Stimulated activated CD4-positive, alpha-beta T cell treated with anti-CD3 and anti-CD28 coated beads, Interleukin-1b, Interleukin-23, amount 100 ng/mL, for 24 hours (primary cell): Measurements from ENCODE around the gene CLCNKA.
A peak's percentile ranks its signal among the peaks of the same experiment; 100 is the strongest.
"Not testable (repeated sequence)": the region's sequence is repeated elsewhere in the genome, so short reads cannot be mapped to it uniquely, and the experiment has no call there.

Source experiments
- DNase-seq, 4 experiments: peaks; one replicate each; pipeline ENCODE4 v3.0.0-alpha.2; 2020; ENCODE audit warnings: low read depth in 4 of 4, low spot score in 1 of 4

CLCNKA gene

DNA sequence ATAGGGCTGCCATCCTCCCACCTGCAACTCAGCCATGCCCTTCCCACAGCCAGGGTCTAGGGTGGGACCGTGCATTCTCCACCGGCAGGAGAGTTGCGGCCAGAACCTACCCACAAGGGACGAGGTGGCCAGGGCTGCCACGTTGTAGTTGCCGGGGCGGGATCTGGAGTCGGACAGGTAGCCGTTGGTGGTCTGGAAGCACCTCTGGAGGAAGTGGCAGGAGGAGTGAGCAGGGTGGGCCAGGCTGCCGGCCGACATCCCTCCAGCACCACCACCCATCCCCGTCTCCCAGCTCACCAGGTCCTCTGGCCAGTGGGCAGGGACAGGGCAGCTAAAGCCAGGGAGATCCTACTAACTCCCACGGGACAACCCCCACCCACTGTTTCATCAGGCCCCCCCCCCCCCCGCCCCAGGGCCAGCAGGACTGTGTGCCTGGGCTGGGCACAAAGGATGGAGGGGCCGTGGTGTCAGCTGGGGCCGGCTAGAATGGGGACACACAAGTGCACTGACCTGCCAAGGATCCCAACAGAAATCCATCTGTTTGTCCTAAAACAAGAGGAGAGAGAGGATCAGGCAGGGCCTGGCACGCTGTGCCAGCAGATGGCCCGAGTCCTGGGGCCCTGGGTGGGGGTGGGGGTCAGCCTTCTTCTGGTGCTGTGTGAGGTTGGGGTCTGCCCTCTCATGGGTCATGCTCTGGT, 40.3 kb downstream of the CLCNKA start:
- DNase-seq: not testable (repeated sequence)

DNA sequence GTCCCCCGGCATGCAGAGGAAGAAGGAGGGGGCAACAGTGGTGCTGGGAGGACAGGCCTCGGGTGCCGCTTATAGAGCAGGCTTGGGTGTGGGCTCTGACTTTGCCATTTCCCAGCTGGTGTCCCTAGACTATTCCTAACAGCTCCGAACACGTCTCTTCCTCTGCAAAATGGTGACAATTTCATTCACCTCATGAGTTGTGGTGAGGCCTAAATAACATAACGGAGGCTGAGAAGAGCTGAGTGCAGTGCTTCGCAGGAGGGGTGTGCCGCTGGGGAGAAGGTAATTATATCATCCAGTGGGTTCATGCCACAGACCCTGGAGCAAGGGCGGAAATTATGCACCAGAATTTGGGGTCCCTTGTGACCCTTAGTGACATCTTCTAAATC, 40.8 kb downstream of the CLCNKA start:
- not testable (repeated sequence) for DNase-seq

DNA sequence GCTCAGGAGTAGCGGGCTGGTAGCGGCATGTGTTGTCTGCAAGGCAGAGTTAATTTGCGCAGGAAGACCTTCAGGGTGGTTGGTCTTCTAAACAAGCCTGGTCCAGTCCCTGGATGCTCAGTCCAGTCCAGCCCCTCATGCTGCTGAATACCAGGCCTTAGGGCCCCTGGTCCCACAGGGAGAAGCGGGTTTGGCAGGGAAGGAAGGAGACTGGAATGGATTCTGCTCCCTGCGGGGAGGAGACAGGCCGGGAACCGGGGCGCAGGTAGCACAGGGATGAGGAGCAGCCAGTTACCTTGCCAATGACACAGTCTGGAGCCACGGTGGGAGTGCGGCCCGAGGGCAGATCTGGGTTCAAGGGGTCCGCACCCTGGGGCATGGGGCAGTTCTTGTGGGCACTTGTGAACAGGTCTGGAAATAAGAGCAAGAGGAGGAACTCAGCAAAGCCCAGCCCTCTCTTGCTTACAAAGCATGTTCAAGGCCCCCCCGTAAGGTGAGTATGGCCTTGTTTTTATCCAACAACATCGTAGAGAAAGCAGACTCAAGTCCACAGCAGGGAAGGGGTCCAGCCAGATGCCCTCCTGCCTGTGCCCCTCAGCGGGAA, 41.5 kb downstream of the CLCNKA start:
- no peak for DNase-seq

DNA sequence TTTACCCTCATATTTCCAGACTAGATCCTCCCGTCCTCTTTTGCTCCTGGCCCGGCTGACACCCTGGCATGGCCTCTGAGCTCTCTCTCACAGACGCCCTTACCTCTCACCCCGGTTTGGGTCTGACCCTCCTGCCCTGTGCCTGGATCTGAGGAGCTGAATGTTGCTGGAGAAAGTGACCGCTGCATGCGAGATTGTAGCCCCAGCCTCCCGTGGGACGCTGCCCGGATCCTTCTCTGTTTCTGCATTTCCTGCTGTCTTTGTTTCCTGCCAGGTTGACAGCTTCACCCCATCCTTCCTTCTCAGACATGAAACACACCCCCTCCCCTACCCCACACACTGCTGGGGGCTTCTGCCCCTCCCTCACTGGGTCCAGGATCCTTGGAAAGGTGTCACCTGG, 42.1 kb downstream of the CLCNKA start:
- DNase-seq: no peak

DNA sequence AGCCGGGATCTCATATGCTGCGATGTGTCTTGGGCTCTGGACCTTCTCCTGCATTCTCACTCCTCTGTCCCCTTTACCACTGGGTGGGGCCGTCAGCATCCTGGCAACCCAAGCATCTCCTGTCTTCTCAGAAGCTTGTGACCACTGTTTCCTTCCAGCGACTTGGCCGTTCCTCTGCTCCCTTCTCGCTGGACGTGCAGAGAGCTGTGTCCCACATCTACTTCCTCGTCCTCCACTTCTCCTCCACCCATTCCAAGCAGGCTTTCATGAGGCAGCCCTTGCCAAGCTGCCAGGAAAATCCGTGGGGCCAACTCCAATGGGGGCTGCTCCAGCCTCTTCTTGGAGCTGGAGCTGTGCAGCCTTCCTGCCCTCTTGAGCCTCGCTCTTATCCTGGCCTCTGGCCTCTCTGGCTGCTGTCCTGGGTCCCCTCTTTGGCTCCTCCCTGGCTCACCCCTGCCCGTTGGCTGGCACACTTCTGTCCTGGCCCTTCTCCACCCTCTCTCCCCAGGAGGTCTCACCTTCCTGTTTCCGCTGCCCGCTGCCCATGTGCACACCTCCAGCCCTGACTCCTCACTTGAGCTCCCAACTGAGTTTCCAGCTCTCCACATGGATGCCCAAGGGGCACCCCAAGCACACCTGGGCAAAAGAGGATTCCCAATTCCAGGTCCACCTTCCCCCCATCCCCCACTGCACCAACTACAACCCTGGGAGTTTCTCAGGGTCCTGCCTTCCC, 42.9 kb downstream of the CLCNKA start:
- DNase-seq: no peak

DNA sequence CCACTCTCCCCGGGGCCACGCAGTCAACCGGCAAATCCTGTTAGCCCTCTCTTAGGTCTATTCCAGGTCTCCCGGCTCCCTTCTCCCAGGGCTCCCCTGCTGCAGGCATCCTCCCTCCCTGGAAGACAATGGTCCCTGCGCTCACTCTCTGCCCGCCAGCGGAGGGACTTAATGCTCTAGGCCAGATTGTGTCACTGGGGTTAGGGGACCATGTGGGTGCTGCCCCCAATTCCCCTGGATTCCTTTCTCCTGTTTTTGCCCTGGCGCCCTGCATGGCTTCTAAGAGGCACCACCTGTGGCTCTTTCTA, 43.4 kb downstream of the CLCNKA start:
- no peak for DNase-seq

DNA sequence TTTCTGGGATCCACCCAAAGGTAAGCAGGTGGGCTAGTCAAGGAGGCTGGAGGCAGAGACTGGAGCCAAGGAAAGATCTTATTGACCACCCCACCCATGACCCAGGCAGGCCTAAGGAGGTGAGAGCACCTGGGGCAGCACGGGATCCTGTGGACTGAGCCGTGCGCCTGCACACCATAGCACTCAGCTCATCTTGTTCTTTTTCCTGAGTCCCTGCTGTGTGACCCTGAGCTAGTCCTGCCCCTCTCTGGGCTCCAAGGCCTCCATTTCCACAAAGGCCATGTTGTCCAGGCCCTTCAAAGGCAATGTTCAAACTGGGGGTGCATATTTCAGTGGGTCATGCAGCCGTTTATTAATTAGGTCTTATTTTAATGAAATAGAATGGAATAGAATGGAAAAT, 44.4 kb downstream of the CLCNKA start:
- no peak for DNase-seq

DNA sequence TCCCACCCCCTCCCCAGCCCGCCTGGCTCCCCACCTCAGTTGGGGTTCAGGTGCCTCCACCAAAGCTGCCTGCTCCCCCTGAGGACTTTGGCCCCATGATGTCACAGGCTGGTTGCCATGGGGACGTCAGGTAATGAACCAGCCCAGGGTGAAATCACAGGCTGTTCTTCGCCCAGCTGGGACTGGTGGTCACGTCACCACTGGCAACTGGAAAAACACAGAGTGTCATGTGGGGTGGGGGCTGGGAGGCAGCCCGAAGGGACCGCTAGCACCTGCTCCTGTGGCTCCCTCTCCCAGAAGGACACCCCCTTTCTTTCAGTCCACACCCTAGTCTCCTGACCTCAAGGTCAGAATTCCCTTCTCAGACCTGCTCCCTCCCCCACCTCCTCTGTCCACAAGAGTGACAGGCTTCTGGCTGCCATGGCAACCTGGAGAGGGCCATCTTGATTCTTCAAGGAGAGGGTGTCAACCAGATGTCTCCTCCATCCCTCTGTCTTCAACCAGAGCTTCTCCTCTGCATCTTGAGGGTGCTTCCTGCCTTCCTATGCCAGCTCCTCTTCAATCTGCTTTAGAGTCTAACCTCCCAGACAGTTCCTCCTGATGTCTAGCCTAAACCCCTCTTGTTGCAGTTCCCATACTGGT, 45.4 kb downstream of the CLCNKA start:
- DNase-seq: no peak

DNA sequence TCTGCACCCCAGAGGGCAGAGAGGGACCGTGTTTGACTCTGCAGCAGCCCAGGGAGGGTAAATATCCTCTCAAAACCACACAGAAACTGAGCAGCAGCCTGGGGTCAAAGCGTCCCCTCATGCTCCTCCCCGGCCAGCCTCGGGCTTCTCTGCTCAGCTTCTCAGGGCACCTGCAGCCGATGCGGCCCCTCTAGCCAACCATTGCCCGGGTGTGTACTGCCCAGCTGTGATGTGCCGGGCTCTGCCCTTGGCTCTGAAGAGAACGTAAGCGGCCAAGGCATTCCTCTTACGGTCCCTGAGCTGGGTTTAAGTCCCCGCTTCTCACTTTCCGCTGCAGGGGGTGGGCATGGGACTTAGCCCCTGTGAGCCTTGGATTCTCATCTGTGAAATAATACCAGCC, 46.1 kb downstream of the CLCNKA start:
- DNase-seq: no peak

DNA sequence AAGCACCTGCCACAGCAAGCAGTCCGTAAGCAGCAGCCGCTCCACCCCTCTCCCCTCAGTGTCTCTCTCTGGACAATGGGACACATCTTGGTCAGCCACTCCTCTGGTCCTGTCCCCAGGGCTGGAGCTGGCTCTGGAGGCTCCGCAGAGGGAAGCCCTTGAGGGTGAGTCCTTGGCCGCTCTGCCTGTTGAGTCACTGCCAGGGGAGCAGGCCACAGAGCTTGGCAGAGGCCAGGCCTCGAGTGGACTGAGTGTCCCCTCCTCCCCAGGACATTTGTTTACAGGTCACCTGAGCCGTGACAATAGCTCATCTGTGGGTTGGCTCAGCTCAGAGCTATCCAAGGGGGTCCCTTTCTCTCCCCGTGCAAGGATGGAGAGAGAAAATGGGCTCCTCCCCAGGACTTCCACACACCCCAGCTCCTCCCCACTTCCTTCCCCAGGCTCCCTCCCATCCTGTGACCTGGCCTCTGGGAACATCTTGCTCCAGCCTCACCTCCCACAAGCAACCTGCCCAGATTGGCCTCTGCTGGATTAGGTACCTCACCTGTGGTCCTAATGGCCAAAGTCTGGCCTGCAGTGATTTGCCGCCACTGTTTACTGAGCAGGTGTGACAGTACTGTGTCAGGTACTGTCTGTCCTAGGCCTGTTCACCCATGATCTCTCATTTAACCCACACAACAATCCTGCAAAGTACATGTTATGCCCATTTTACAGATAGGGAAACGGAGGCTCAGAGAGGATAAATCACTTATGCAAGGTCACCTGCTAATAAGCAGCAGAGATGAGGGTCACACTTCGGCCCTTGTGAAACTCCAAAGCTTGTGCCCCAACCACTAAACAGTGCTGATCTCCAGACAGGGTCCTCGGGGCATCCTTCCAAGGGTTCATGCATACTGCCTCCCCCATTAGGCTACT, 46.8 kb downstream of the CLCNKA start:
- no peak for DNase-seq

DNA sequence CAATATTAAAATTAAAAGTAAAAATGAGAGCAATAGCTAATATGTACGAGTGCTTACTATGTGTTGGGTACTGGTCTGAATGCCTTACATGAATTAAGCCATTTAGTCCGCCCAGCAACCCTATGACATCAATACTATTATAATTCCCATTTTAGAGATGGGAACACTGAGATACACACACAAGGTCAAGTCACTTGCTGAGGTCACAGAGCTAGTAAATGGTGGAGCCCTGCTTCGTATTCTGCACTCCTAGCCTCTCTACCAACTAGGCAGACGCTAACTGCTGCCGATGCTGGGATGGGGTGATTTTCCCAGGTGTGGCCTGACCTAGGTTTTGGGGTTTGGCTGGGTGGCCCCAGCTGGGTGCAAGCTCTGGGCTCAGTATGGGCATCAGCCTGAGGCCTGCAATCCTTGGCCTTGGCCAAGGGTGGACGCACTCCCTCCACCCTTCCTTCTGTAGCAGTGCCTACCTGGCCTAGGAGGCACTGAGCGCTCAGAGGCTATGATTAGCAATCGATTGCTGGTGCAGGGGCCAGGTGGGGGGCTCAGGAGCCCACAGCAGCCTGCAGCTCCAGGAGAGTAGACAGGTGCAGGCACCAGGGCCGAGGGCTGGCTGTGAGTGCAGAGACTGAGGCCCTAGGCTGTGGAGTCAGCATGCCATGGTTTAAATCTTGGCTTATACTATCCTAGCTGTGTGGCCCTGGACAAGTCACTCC, 49.0 kb downstream of the CLCNKA start:
- no peak for DNase-seq

DNA sequence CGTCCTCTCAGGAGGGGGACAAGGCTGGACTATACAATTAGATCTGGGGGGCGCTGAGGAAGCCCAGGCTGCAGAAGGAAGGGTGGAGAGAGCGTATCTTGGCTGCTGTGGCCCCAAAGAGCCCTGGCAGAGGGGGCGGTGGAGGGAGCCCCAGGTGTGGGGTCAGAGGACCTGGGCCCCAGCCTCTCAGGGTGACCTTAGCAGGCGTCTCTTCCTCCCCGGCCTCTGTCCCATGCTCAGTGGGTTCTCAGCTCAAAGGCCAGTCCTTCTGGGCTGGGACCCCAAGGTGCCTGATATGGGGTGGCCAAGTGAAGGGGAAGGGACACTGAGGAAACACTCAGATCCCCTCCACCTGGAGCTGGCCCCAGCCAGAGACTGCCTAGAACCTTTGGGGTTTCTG, 49.8 kb downstream of the CLCNKA start:
- no peak for DNase-seq

DNA sequence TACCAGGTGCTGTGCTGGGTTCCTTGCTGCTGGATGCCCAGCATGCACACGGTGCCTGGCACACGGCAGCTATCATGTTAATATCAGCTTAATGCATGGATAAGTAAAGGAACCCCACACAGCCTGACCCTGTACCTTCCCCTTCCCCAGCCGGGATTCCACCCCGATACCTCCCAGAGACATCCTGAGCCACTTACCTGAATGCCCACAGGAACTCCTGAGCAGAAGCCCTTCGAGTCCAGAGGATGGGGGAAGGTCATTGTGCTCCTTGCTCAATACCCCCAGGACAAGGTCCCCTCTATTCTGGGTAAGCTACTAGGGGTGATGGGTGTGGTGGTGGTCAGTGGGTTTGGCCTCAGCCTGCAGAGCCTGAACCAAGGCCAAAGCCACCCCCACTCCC, 50.3 kb downstream of the CLCNKA start:
- DNase-seq: no peak

DNA sequence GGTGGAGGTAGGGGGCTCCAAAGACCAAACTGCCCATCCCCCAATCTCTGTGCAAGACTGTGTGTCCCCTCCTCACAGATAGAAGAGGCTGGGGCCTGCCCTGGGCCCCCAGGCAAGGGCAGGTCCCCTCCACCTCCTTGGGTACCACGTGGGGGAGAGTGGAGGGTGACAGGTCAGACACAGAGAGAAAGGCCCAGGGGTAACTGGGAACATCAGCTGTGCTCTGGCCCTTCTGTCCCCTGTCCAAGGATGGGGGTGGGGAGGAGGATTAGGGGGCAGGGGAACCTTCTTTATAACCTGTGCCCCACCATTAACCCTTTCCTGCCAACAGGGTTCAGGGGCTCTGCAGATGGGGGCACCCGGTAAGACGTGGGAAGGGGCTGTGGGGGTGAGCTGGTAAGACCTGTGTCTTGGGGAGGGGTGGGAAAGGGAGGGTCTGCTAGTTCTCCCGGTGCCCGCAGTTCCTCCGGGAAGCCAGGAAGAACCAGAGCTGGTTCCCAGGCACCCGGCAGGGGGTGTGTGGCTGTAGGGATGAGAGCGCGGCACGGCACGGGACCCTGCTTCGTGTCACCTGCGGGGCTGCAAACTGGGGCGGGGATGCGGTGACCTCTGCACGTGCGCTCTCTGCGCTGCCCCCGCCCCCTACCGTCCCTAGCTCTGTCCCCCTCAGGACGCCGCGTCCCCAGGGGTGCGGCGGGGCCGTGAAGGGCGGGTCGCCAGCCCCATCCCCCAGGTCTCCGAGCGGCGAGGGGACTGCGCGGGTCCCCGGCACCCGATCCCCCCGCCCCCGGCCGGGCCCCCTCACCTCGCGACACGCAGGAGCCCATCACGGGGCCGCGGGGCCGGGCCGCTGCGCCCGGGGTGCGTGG, 51.0 kb downstream of the CLCNKA start:
- no peak for DNase-seq

DNA sequence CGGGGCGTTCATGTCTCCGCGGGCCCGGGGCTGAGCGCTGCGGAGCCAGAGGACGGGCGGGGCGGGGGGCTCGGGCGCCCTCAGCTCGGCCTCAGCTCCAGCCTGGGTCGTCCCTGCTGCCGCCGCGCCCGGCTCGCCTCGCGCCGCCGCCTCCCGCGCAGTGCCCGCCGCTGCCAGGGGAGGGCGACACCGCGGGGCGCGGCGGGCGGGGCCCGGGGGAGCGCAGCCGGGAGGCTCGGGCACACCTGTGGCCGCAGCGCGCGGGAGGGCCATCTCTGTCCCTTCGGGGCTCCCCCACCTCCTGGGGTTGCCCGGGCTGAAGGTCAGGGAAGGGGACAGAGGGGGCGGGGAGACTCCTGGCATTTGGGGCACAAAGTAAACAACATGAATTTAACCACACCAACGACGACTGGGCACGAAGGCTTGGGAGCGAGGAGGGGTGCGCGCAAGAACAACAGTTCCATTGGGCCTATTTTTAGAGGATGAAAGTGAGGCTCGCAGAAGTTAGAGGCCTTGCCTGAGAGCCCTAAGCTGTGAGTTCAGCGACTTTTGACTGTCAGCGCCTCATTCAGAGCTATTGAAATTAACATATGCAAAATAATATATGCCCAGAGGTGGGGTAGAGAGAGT, 51.8 kb downstream of the CLCNKA start, which contains the start of gene FAM131C:
FAM131C (minus strand) TSS at position 162 of the 630 bp plus-strand sequence. CDS start 209 bp downstream, outside the sequence.
- DNase-seq: peak in 2 of 4 experiments; percentile 14 to 25

DNA sequence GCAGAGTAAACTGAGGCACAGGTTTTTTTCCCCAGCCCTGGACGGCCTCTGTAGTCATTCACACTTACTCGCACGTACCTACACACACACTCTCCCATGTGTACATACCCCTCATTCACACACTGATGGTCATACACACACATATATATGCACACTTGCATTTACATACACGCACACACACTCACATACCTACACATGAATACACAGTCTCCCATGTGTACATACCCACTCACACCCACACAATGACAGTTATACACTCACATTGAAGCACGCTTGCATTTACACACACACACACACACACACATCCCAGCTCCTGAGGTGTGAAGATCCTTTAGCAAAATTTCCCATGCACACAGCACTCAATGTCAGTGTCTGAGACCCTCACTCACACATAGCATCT, 52.4 kb downstream of the CLCNKA start:
- DNase-seq: no peak

DNA sequence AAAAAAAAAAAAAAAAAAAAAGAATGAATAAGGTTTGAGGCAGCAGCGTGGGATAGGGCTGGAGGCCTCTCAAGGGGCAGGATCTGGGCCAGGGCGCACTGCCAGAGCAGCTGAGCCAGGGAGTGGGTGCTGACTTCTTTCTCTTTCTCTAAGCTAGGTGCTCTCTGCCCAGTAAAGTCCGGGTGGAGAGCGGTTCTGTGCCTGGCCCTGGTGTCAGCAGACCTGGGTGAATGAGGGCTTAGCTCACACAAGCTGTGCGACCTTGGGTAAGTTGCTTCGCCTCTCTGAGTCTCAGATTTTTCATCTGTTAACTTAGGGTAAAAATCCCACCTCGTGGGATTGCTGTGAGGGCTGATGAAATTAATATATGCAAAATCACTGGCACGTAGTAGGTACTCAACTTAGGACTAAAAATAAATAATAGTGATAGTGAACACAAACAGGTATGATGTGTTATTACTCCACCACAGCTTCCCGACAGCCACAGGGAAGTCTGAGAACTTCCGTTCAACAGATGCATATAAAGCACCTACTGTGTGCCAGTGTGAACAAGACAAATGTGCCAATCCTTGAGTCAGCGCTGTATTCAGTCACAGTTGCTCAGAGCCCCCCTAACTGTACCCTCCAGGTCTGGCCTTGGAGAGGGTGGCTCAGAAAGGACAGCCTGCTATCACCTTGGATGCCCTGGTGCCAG, 53.6 kb downstream of the CLCNKA start:
- DNase-seq: no peak
